K562 (cell line): ENCODE measurements around the gene SHANK1. TPM values are rescaled to one million over a fixed set of nuclear protein-coding genes. Genes with fewer than 3 reads are reported as not detected.

Experiments
- CREB1 ChIP-seq, 2 experiments: sonication (generic) in 1 of 2; formaldehyde crosslinking in 1 of 2; IDR thresholded peaks; 2 replicates each; pipeline versions ENCODE4 v1.6.1 to v1.8.0; 2012 to 2022; ENCODE audit warnings: inconsistent platforms in 1 of 2, mild to moderate bottlenecking in 1 of 2, missing genetic modification reagents in 1 of 2, moderate library complexity in 1 of 2
- MED1 ChIP-seq: sonication (generic); formaldehyde crosslinking; IDR thresholded peaks from 2 replicates; pipeline ENCODE4 v1.8.1; 2023; ENCODE audit warnings: missing genetic modification reagents, borderline replicate concordance
- NCOA6 ChIP-seq: fragments of 450-650 bp; IDR thresholded peaks from 2 replicates; pipeline ENCODE4 v1.6.1; 2017; ENCODE audit warnings: mild to moderate bottlenecking
- PHF8 ChIP-seq: fragments of 200-600 bp; sonication (generic); IDR thresholded peaks from 2 replicates; pipeline ENCODE4 v1.6.1; 2012; ENCODE audit warnings: mixed run types, mild to moderate bottlenecking, inconsistent platforms, low read length, moderate library complexity, borderline replicate concordance
- polyA plus RNA-seq, 8 experiments: library from polyadenylated mRNA; depleted of rRNA in 4 of 8; stranded (reverse) in 5 of 8; unstranded in 3 of 8; fragments of >200 nt; fragmentation: Nextera tagmentation in 2 of 8; fragmentation: Illumina TruSeq in 1 of 8; extraction: Ambion mirVana in 2 of 8; extraction: Trizol in 1 of 8; gene quantifications; 2 replicates each; pipeline versions ENCODE4 v1.2.1 to v1.2.3, GENCODE V29; 2011 to 2014; ENCODE audit warnings: inconsistent platforms in 1 of 8, missing spikeins in 1 of 8
- total RNA-seq, 7 experiments: library from RNA; depleted of rRNA in 6 of 7; stranded (reverse); fragments of >200 nt in 6 of 7; fragmentation: Illumina TruSeq in 2 of 7; extraction: Trizol in 2 of 7; gene quantifications; 2 replicates each; pipeline versions ENCODE4 v1.2.1 to v1.2.3, GENCODE V29; 2011 to 2021; ENCODE audit warnings: low replicate concordance in 1 of 7
- TF ChIP-seq, protein P1 (sequence below), 2 experiments: fragments of 450-650 bp; formaldehyde crosslinking in 1 of 2; IDR thresholded peaks; 2 replicates each; pipeline versions ENCODE4 v1.4.0 to v1.6.1; 2014 to 2020; ENCODE audit warnings: mild to moderate bottlenecking in 2 of 2, borderline replicate concordance in 1 of 2, low read depth in 1 of 2
- TF ChIP-seq, protein P2 (sequence below), 2 experiments: fragments of 450-650 bp in 1 of 2; sonication (generic) in 1 of 2; formaldehyde crosslinking in 1 of 2; IDR thresholded peaks; 2 replicates each; pipeline versions ENCODE4 v1.7.1 to v1.9.0; 2016 to 2022; ENCODE audit warnings: inconsistent platforms in 1 of 2, mild to moderate bottlenecking in 1 of 2, missing genetic modification reagents in 1 of 2

The SHANK1 gene
- total and polyA plus RNA-seq, 9 of the 15 experiments (the other 6 are each of a cell fraction or from before 2014, with no cell fraction given), result 0.33 to 1.3 (median 0.55) TPM; not detected in 2

- TF ChIP-seq, protein P1, sequence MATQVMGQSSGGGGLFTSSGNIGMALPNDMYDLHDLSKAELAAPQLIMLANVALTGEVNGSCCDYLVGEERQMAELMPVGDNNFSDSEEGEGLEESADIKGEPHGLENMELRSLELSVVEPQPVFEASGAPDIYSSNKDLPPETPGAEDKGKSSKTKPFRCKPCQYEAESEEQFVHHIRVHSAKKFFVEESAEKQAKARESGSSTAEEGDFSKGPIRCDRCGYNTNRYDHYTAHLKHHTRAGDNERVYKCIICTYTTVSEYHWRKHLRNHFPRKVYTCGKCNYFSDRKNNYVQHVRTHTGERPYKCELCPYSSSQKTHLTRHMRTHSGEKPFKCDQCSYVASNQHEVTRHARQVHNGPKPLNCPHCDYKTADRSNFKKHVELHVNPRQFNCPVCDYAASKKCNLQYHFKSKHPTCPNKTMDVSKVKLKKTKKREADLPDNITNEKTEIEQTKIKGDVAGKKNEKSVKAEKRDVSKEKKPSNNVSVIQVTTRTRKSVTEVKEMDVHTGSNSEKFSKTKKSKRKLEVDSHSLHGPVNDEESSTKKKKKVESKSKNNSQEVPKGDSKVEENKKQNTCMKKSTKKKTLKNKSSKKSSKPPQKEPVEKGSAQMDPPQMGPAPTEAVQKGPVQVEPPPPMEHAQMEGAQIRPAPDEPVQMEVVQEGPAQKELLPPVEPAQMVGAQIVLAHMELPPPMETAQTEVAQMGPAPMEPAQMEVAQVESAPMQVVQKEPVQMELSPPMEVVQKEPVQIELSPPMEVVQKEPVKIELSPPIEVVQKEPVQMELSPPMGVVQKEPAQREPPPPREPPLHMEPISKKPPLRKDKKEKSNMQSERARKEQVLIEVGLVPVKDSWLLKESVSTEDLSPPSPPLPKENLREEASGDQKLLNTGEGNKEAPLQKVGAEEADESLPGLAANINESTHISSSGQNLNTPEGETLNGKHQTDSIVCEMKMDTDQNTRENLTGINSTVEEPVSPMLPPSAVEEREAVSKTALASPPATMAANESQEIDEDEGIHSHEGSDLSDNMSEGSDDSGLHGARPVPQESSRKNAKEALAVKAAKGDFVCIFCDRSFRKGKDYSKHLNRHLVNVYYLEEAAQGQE (IDR thresholded peaks at IDR 0.05; ENCODE audit: borderline replicate concordance), result no peak
- TF ChIP-seq, protein P1 (CRISPR knock-in tag; IDR thresholded peaks at IDR 0.05; ENCODE audit: low read depth), result 0 out of 2 replicates have a peak, but pooled peaks have one; percentile 17
- TF ChIP-seq NCOA6 (no peak), CREB1 (IDR thresholded peaks at IDR 0.05) (no peak), CREB1 (CRISPR knock-in tag; IDR thresholded peaks at IDR 0.05) (no peak), MED1 (CRISPR knock-in tag) (no peak), PHF8 (peak; percentile 34; the same call in 1 of the 2 replicates)
- TF ChIP-seq, protein P2, sequence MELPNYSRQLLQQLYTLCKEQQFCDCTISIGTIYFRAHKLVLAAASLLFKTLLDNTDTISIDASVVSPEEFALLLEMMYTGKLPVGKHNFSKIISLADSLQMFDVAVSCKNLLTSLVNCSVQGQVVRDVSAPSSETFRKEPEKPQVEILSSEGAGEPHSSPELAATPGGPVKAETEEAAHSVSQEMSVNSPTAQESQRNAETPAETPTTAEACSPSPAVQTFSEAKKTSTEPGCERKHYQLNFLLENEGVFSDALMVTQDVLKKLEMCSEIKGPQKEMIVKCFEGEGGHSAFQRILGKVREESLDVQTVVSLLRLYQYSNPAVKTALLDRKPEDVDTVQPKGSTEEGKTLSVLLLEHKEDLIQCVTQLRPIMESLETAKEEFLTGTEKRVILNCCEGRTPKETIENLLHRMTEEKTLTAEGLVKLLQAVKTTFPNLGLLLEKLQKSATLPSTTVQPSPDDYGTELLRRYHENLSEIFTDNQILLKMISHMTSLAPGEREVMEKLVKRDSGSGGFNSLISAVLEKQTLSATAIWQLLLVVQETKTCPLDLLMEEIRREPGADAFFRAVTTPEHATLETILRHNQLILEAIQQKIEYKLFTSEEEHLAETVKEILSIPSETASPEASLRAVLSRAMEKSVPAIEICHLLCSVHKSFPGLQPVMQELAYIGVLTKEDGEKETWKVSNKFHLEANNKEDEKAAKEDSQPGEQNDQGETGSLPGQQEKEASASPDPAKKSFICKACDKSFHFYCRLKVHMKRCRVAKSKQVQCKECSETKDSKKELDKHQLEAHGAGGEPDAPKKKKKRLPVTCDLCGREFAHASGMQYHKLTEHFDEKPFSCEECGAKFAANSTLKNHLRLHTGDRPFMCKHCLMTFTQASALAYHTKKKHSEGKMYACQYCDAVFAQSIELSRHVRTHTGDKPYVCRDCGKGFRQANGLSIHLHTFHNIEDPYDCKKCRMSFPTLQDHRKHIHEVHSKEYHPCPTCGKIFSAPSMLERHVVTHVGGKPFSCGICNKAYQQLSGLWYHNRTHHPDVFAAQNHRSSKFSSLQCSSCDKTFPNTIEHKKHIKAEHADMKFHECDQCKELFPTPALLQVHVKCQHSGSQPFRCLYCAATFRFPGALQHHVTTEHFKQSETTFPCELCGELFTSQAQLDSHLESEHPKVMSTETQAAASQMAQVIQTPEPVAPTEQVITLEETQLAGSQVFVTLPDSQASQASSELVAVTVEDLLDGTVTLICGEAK (IDR thresholded peaks at IDR 0.05), result peak; percentile 74
- TF ChIP-seq, protein P2 (CRISPR knock-in tag; IDR thresholded peaks at IDR 0.05), result no peak
Observed at GRCh38 chr19:50649433-50650391, 69.9 kb downstream of the SHANK1 start, which contains the start of gene C19orf81 (continued).
